Activated B cell treated with CpG ODN at 0.5 μM for 24 hours (primary cell): Measurements from ENCODE around the gene TTLL12. TPM values are rescaled to one million over a fixed set of nuclear protein-coding genes. Genes with fewer than 3 reads are reported as not detected.
A peak's percentile ranks its signal among the peaks of the same experiment; 100 is the strongest.

Experiments used
- ATAC-seq: fragments of 200-7000 bp; cut with Tn5 transposase; one replicate; pipeline ENCODE4 v1.10.0; 2021; ENCODE audit warnings: low read depth, mild to moderate bottlenecking, moderate library complexity
- CTCF ChIA-PET: fragments of 350-600 bp; sonication (Branson Sonifier 250); formaldehyde crosslinking; loops from one replicate; lab custom pipeline; 2021; ENCODE audit warnings: antibody characterized with exemption; lab: Charles Lee
- POLR2A ChIA-PET: fragments of 350-600 bp; sonication (Branson Sonifier 250); formaldehyde crosslinking; loops from one replicate; lab custom pipeline; 2021; ENCODE audit warnings: antibody characterized with exemption; lab: Charles Lee
- DNase-seq: peaks from one replicate; pipeline ENCODE4 v3.0.0; 2022
- H3K27ac Mint-ChIP-seq: one replicate; pipeline ENCODE4 v1.8.0; 2020; ENCODE audit warnings: mixed read lengths
- H3K27me3 Mint-ChIP-seq: one replicate; pipeline ENCODE4 v1.8.0; 2021; ENCODE audit warnings: mixed read lengths
- H3K36me3 Mint-ChIP-seq: one replicate; pipeline ENCODE4 v1.8.0; 2021; ENCODE audit warnings: low read depth, mixed read lengths
- H3K4me1 Mint-ChIP-seq: one replicate; pipeline ENCODE4 v1.8.0; 2021; ENCODE audit warnings: mixed read lengths
- H3K4me3 Mint-ChIP-seq: one replicate; pipeline ENCODE4 v1.8.0; 2020; ENCODE audit warnings: mild to moderate bottlenecking, mixed read lengths
- H3K9me3 Mint-ChIP-seq: one replicate; pipeline ENCODE4 v1.8.0; 2020; ENCODE audit warnings: mixed read lengths
- intact Hi-C: fragments of 100-400 bp; cut with micrococcal nuclease; formaldehyde crosslinking; loops from one replicate; pipeline ENCODE4 v1.15.1; 2024
- total RNA-seq: library from RNA; stranded (reverse); gene quantifications from 2 replicates; pipeline ENCODE4 v1.2.3, GENCODE V29; 2022
- TF ChIP-seq, protein P1 (sequence below): fragments of 200-600 bp; IDR thresholded peaks from one replicate; pipeline ENCODE4 v1.8.0; 2022; ENCODE audit warnings: antibody characterized with exemption, mild to moderate bottlenecking

TTLL12 gene
- 30.0 and 31.5 TPM in 2 replicates for total RNA-seq

DNA sequence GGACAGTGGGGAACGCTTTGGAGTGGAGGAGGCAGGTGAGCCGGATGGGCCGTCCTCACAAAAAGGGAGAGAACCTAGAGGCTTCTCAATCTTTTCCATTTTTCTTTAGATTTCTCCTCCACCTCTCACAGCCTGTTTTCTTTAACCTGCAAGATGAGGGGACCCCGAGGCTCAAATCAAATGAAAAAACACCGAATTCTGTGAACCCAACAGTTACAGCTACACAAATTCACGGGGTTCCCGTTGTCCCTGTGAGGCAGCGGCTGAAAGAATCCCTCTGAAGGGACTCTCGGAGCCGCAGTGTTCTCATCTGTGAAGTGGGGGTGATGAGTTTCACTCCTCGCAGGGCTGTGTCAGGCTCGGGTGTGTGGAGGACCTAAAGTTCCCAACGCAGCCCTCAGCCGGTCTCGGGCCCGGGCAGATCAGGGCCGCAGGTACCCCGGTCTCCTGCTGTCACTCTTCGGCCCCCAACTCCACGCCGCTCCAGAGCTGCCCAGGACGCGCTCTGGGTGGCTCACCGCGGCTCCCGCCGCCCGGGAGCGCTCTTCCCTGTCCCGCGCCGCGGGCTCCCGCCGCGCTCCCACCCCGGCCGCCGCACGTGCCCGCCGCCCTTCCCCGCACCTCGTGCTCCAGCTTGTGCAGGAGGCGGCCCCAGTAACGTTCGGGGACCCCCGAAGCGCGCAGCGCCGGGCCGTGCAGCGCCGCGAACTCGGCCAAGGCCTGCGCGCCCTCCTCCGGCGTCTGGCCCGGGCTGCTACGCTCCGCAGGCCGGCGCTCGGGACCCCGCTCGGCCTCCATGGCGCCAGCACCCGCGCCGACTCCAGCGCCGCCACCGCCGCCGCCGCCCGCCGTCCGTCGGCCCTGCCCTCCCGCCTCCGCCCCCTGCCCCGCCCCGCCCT, at the start of gene TTLL12:
TTLL12 (minus strand) TSS at position 863 of the 899 bp plus-strand sequence; CDS start at position 798, 65 bp downstream.
- TF ChIP-seq, protein P1, sequence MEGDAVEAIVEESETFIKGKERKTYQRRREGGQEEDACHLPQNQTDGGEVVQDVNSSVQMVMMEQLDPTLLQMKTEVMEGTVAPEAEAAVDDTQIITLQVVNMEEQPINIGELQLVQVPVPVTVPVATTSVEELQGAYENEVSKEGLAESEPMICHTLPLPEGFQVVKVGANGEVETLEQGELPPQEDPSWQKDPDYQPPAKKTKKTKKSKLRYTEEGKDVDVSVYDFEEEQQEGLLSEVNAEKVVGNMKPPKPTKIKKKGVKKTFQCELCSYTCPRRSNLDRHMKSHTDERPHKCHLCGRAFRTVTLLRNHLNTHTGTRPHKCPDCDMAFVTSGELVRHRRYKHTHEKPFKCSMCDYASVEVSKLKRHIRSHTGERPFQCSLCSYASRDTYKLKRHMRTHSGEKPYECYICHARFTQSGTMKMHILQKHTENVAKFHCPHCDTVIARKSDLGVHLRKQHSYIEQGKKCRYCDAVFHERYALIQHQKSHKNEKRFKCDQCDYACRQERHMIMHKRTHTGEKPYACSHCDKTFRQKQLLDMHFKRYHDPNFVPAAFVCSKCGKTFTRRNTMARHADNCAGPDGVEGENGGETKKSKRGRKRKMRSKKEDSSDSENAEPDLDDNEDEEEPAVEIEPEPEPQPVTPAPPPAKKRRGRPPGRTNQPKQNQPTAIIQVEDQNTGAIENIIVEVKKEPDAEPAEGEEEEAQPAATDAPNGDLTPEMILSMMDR, result no peak
- H3K4me3 Mint-ChIP-seq, result peak within 1 kb of the TSS; percentile 81
- peak; percentile 56 for ATAC-seq
- CTCF ChIA-PET, result interaction anchor here (1.0 kb wide), 1 partner anchor 160 kb away, joined by 3 read pairs; no protein-coding TSS in a partner anchor
- peaks cover 2% of the 10 kb centered on the region for H3K27me3 Mint-ChIP-seq
- no peaks in the 10 kb centered on the region for H3K9me3 Mint-ChIP-seq
- DNase-seq, result peak; percentile 63
- peaks cover 14% of the 10 kb centered on the region for H3K4me1 Mint-ChIP-seq
- peak within 1 kb of the TSS; percentile 92 for H3K27ac Mint-ChIP-seq
- intact Hi-C loops, result loop anchor here (1.0 to 2.0 kb wide), 4 partner anchors 34 to 97 kb away; partner anchors contain the start of genes BIK, MCAT and TTLL1
- peaks cover 4% of the 10 kb centered on the region for H3K36me3 Mint-ChIP-seq
- POLR2A ChIA-PET, result interaction anchor here (0.6 to 1.6 kb wide), 12 partner anchors 28 to 769 kb away, joined by 3 to 21 read pairs (median 3); partner anchors contain the start of genes CYB5R3, POLDIP3 and SAMM50

DNA sequence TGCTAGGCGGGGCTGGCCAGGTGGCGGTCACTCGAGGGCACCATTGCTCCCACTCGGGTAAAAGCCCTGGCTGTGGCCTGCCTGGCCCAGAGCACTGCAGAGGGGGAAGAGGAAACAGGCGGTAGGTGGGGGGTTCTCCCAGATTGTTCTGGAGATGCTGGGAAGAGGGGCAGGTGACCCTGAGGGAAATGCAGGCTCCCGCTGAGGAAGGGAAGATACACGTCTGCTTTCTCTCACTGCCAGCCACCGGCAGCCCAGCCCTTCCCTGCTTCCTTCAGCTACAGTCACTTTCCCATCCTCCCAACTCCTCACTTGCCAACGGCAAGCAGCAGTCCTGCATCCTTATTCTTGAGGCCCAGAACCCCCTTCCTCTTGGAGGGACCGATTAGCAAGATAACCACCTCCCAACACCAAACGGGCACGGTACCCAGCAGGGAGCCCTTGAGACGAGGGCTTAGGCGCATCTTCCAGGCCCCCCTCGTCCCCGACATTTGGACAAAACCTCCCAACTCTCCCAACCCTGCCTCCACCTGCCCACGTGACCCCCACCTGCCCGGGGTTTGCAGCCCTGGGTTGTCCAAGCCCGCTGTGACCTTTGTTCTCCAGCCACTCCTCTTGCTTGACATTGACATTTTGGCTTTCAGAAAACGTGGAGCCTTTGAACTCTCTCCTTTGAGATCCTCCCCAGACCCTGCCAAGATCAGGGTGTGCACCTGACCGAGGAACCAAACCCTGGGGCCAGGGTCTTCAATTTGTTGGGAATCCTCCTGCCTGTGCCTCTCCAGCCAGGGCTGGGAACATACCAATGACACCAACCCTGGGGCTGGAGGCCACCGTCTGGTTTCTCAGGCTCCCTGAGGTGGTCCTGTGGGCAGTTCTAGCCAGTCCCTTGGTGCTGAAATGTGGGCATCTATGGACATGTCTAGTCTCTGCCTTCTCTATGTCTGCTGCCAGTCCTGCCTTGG, 48.8 kb upstream of the TTLL12 start:
- H3K27me3 Mint-ChIP-seq, result peaks cover 7% of the 10 kb centered on the region
- DNase-seq, result no peak
- CTCF ChIA-PET, result interaction anchor here (1.5 kb wide), 1 partner anchor 111 kb away, joined by 6 read pairs; no protein-coding TSS in a partner anchor
- POLR2A ChIA-PET, result no interaction called here
- intact Hi-C loops, result no loop called here
- TF ChIP-seq, protein P1, result no peak
- H3K4me1 Mint-ChIP-seq, result peaks cover 5% of the 10 kb centered on the region
- H3K9me3 Mint-ChIP-seq, result no peaks in the 10 kb centered on the region
- H3K27ac Mint-ChIP-seq, result no peak overlapping the region
- ATAC-seq, result no peak
- no peaks in the 10 kb centered on the region for H3K36me3 Mint-ChIP-seq
- H3K4me3 Mint-ChIP-seq, result no peak overlapping the region

DNA sequence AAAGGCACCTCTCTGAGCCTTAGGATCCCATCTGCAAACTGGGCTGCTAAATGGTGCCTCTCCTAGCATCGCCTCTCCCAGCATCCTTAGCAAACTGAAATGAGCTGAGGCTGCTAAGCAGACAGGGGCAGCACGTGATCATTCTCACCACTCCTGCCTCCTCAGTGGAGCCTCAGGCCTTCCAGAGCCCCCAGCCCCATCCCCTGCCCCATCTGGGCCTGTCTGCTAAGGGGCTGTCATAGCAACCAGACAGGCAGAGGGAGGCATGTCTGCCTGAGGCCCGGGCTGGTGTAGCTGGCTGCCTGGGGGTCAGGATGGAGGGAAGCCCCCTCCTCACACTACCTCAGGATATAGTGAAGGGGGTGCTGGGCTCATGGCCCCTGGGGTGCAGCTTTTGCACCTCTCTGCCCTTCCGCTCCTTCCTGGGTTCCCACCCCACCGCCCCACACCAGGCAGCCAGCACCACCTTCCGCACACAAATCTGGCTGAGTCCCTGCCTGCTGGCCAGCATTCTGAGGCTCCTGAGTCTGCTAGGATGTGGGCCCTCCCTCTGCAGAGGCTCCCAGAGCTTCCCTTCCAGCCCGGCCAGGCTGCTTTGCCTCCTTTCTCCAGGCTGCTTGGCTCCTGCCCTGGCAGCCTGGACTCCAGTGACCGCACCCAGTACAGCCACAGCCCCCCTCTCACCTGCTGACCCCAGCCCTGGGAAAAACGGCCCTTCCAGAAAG, 47.5 kb upstream of the TTLL12 start:
- POLR2A ChIA-PET, result no interaction called here
- Mint-ChIP-seq H3K4me1 (peaks cover 5% of the 10 kb centered on the region), H3K4me3 (no peak overlapping the region), H3K27ac (no peak overlapping the region), H3K36me3 (no peaks in the 10 kb centered on the region), H3K27me3 (peaks cover 4% of the 10 kb centered on the region), H3K9me3 (no peaks in the 10 kb centered on the region)
- ATAC-seq (no peak), DNase-seq (no peak)
- intact Hi-C loops, result no loop called here
- TF ChIP-seq, protein P1, result no peak
- CTCF ChIA-PET, result interaction anchor here (0.6 to 1.5 kb wide), 2 partner anchors 112 to 149 kb away, joined by 4 to 6 read pairs; no protein-coding TSS in a partner anchor

DNA sequence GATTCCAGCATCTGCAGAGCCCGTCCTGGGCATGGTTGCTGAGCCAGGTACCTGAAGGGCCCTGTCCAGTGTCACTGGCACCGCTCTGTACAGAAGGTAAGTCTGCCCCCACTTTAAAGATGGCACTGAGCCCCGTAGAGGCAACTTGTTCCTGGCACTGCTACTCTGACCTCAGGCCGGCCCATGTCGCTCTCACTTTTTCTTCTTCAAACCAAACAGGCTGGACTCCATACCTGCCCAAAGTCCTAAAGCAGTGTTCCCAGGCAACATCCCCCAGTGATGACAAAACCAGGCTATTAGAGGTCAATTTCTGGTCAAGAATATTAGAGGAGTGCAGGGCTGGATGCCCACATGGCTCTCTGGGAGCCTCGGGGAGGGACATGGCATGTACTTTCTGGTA, 46.6 kb upstream of the TTLL12 start:
- Mint-ChIP-seq H3K4me3 (no peak overlapping the region), H3K27ac (no peak overlapping the region), H3K4me1 (peaks cover 5% of the 10 kb centered on the region), H3K36me3 (no peaks in the 10 kb centered on the region), H3K27me3 (peaks cover 4% of the 10 kb centered on the region), H3K9me3 (no peaks in the 10 kb centered on the region)
- intact Hi-C loops, result no loop called here
- CTCF ChIA-PET, result interaction anchor here (0.6 to 5.1 kb wide), 2 partner anchors 113 to 150 kb away, joined by 4 to 45 read pairs; no protein-coding TSS in a partner anchor
- ATAC-seq (no peak), DNase-seq (no peak)
- TF ChIP-seq, protein P1, result no peak
- POLR2A ChIA-PET, result interaction anchor here (0.7 kb wide), 1 partner anchor 111 kb away, joined by 4 read pairs; no protein-coding TSS in a partner anchor
